ENCODE data around the gene RHBDL2.
"Not testable (repeated sequence)": the region's sequence is repeated elsewhere in the genome, so short reads cannot be mapped to it uniquely, and the experiment has no call there.

The RHBDL2 gene

DNA sequence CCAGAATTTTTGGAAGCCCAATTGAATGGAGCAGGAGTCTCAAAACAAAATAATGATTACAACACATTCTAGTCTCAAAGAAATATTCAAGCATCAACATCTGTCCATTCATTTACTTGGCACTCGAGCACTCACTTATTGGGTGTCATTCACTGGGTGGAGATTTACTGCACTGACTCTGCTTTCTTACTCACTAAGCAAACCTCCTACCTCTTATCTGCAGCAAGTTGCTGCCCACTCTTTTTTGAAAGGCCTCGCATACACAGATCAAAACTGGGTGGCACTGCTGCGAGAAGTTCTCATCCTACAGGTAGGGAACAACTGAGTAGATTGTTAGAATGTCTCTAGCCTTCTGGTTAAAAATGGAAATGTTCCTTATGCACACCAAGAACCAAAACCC lies 18.0 kb downstream of the RHBDL2 start:
- H3K9me3 ChIP-seq: no peaks in the 10 kb centered on the region
- no peaks in the 10 kb centered on the region for H3K27me3 ChIP-seq
- H3K36me3 ChIP-seq: no peaks in the 10 kb centered on the region
- no peaks in the 10 kb centered on the region for H3K4me1 ChIP-seq
- TF ChIP-seq CTCF (IDR thresholded peaks at IDR 0.05; ENCODE audit: low read depth, low read length): no peak
- no peak for DNase-seq
- no peak overlapping the region for H3K4me3 ChIP-seq (ENCODE audit: low read depth, low read length)

GRCh38 chr1:38919130-38919529 lies 22.5 kb downstream of the RHBDL2 start:
- H3K36me3 ChIP-seq: no peaks in the 10 kb centered on the region
- no peaks in the 10 kb centered on the region for H3K4me1 ChIP-seq
- DNase-seq: no peak
- no peak for TF ChIP-seq CTCF (IDR thresholded peaks at IDR 0.05; ENCODE audit: low read depth, low read length)
- H3K9me3 ChIP-seq: no peaks in the 10 kb centered on the region
- no peak overlapping the region for H3K4me3 ChIP-seq (ENCODE audit: low read depth, low read length)
- no peaks in the 10 kb centered on the region for H3K27me3 ChIP-seq

DNA sequence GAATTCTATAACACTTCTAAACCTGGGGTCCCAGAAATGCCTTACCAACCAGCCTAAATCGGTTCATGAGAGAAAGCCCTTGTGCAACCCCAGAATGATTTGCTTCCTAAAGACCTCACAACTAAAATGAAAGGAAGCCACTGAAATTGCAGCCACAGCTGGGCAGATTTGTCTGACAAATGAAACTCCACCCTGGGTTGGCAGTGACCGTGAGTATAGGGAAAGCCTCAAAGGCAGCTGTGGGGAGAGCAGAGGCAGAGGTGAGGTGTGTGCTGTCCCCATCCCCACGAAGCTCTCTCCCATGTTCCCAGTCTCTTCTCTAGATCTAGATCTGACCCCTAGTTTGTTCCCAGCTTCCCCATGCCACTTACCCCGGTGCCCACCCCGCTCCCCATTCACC lies 23.1 kb downstream of the RHBDL2 start:
- no peak overlapping the region for H3K4me3 ChIP-seq (ENCODE audit: low read depth, low read length)
- no peaks in the 10 kb centered on the region for H3K9me3 ChIP-seq
- H3K27me3 ChIP-seq: no peaks in the 10 kb centered on the region
- TF ChIP-seq CTCF (IDR thresholded peaks at IDR 0.05; ENCODE audit: low read depth, low read length): no peak
- H3K36me3 ChIP-seq: no peaks in the 10 kb centered on the region
- H3K4me1 ChIP-seq: no peaks in the 10 kb centered on the region
- no peak for DNase-seq

GRCh38 chr1:38917772-38918171 lies 23.9 kb downstream of the RHBDL2 start:
- Histone ChIP-seq H3K36me3 (no peaks in the 10 kb centered on the region), H3K27me3 (no peaks in the 10 kb centered on the region), H3K4me1 (no peaks in the 10 kb centered on the region), H3K9me3 (no peaks in the 10 kb centered on the region), H3K4me3 (ENCODE audit: low read depth, low read length) (no peak overlapping the region)
- DNase-seq: no peak
- no peak for TF ChIP-seq CTCF (IDR thresholded peaks at IDR 0.05; ENCODE audit: low read depth, low read length)

DNA sequence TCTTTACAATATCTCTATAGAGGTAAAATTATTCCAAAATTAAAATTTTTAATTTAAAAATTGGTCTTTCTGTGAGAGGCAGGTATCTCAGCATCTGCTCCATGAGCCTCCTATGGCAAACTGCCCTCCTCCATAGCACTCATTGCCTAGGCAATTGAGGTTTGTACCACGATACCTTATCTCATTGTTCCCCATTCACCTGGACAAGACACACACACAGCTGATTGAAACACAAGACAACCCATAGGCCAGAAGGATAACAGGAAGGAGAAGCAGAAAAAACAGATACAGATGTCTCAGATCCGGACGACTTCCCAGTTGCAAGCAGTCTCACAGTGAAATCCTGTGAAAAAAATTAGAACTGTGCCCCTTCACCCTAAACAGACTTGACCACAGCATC lies 24.3 kb downstream of the RHBDL2 start:
- no peak for DNase-seq
- Histone ChIP-seq H3K4me1 (no peaks in the 10 kb centered on the region), H3K27me3 (no peaks in the 10 kb centered on the region), H3K36me3 (no peaks in the 10 kb centered on the region), H3K4me3 (ENCODE audit: low read depth, low read length) (no peak overlapping the region), H3K9me3 (no peaks in the 10 kb centered on the region)
- no peak for TF ChIP-seq CTCF (IDR thresholded peaks at IDR 0.05; ENCODE audit: low read depth, low read length)

GRCh38 chr1:38915352-38915948 lies 26.2 kb downstream of the RHBDL2 start:
- Histone ChIP-seq H3K36me3 (no peaks in the 10 kb centered on the region), H3K9me3 (no peaks in the 10 kb centered on the region), H3K4me1 (no peaks in the 10 kb centered on the region), H3K4me3 (ENCODE audit: low read depth, low read length) (no peak overlapping the region), H3K27me3 (no peaks in the 10 kb centered on the region)
- DNase-seq: no peak
- no peak for TF ChIP-seq CTCF (IDR thresholded peaks at IDR 0.05; ENCODE audit: low read depth, low read length)

- not testable (repeated sequence) for H3K27me3 ChIP-seq; H3K36me3 ChIP-seq; DNase-seq; H3K4me1 ChIP-seq; H3K9me3 ChIP-seq; H3K4me3 ChIP-seq (ENCODE audit: low read depth, low read length)
These were observed 26.7 kb downstream of the RHBDL2 start for GRCh38 chr1:38914908-38915307.
